ENCODE results near the gene UNC50.

GRCh38 chr2:98561018-98561417 lies 47.4 kb upstream of the UNC50 start:
- TF ChIP-seq CTCF (conservative IDR thresholded peaks at IDR 0.05; ENCODE audit: low read depth in 2 of 2) (no peak), REST (IDR thresholded peaks at IDR 0.05; ENCODE audit: unreplicated experiment) (no peak), STAT1 (IDR thresholded peaks at IDR 0.05; ENCODE audit: unreplicated experiment) (no peak)

Data from GM23338 (cell line).